ENCODE data around the gene TRPM3.

- TF ChIP-seq CTCF (conservative IDR thresholded peaks at IDR 0.05) (no peak), EZH2 (IDR thresholded peaks at IDR 0.05; ENCODE audit: low read depth) (no peak)
These were observed 12.5 kb downstream of the TRPM3 start for GRCh38 chr9:71108937-71109336.
